ENCODE data around the gene ZBTB7C. TPM values are rescaled to one million over a fixed set of nuclear protein-coding genes. Genes with fewer than 3 reads are reported as not detected.

The ZBTB7C gene
- total and polyA plus RNA-seq, 10 of the 15 experiments (the other 5 are each of a cell fraction or from before 2014, with no cell fraction given) = under 0.01 to 0.08 (median 0.01) TPM; not detected in 7

DNA sequence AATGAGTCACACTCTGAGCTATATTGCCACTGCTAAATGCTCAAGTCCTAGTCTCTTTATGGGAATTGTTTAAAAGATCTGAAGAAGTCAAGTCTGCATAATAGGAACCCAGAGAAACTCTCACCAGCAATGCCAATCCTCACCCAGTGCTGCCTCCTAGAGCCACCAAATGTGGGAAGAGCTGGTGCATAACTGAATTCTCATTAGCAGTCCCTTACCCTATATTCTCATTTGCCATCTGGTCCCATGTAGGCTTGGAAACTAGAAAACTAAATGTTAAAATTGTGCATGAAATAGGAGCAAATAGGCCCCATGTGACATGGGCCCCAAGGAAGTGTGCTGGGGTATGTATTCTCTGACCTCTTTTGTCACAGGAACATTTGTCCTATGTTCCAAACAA, 254.4 kb downstream of the ZBTB7C start:
- in situ Hi-C loops (cut with MboI) = no loop called here
- Histone ChIP-seq H2AFZ (ENCODE audit: control insufficient read depth, low read depth, low read length) (no peak overlapping the region), H3K36me3 (ENCODE audit: control insufficient read depth in 2 of 2, insufficient read depth in 2 of 2, low read length in 1 of 2) (no peaks in the 10 kb centered on the region), H3K4me1 (ENCODE audit: control insufficient read depth, insufficient read depth, low read length) (no peaks in the 10 kb centered on the region), H3K27me3 (replicated peaks in 1 of 2; ENCODE audit: control insufficient read depth in 2 of 2, insufficient read depth in 2 of 2, low read length in 1 of 2) (peaks cover 3 to 5% of the 10 kb centered on the region in 2 experiments), H3K9ac (ENCODE audit: control insufficient read depth, insufficient read depth, low read length) (no peak overlapping the region), H3K4me3 (no peak overlapping the region), H3K4me2 (ENCODE audit: control insufficient read depth, insufficient read depth) (no peak overlapping the region), H3K79me2 (ENCODE audit: control insufficient read depth, insufficient read depth, low read length) (no peaks in the 10 kb centered on the region), H3K9me3 (replicated peaks; ENCODE audit: control insufficient read depth, insufficient read depth, low read length) (no peaks in the 10 kb centered on the region), H3K27ac (ENCODE audit: control insufficient read depth, insufficient read depth) (no peak overlapping the region), H4K20me1 (ENCODE audit: control insufficient read depth, insufficient read depth) (no peaks in the 10 kb centered on the region)
- FAIRE-seq = no peak
- ChIA-PET SMC1A (ENCODE audit: uncharacterized antibody, unreplicated experiment) (no interaction called here), POLR2A (no interaction called here), CTCF (no interaction called here), RAD21 (ENCODE audit: unreplicated experiment) (no interaction called here)
- BruUV-seq (replicated peaks) = no TSS peak
- ATAC-seq = no peak
- intact Hi-C loops (cut with micrococcal nuclease; ENCODE audit: unreplicated experiment) = no loop called here
- no peak for DNase-seq (ENCODE audit: low read depth, low spot score)
- TF ChIP-seq CHD2 (IDR thresholded peaks at IDR 0.05; ENCODE audit: borderline replicate concordance, low read depth, low read length) (no peak), GATAD2B (conservative IDR thresholded peaks at IDR 0.05; ENCODE audit: low read depth) (no peak), SP1 (IDR thresholded peaks at IDR 0.05; ENCODE audit: low read depth, low read length) (no peak), YBX1 (IDR thresholded peaks at IDR 0.05) (no peak), STAT1 (conservative IDR thresholded peaks at IDR 0.05) (no peak), SREBF2 (IDR thresholded peaks at IDR 0.05; ENCODE audit: low read length) (no peak), SMAD1 (IDR thresholded peaks at IDR 0.05; ENCODE audit: low read depth, partially characterized antibody) (no peak), TARDBP (IDR thresholded peaks at IDR 0.05; ENCODE audit: borderline replicate concordance) (no peak), SMAD5 (IDR thresholded peaks at IDR 0.05; ENCODE audit: low read depth) (no peak), NBN (IDR thresholded peaks at IDR 0.05) (no peak), EZH2 (IDR thresholded peaks at IDR 0.05; ENCODE audit: borderline replicate concordance, control insufficient read depth, low read depth, low read length) (no peak)
- TF ChIP-seq, protein P1, sequence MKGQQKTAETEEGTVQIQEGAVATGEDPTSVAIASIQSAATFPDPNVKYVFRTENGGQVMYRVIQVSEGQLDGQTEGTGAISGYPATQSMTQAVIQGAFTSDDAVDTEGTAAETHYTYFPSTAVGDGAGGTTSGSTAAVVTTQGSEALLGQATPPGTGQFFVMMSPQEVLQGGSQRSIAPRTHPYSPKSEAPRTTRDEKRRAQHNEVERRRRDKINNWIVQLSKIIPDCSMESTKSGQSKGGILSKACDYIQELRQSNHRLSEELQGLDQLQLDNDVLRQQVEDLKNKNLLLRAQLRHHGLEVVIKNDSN (IDR thresholded peaks at IDR 0.05; ENCODE audit: borderline replicate concordance, extremely low read length, insufficient read depth, low read depth, low read length) = no peak
- TF ChIP-seq, protein P2, sequence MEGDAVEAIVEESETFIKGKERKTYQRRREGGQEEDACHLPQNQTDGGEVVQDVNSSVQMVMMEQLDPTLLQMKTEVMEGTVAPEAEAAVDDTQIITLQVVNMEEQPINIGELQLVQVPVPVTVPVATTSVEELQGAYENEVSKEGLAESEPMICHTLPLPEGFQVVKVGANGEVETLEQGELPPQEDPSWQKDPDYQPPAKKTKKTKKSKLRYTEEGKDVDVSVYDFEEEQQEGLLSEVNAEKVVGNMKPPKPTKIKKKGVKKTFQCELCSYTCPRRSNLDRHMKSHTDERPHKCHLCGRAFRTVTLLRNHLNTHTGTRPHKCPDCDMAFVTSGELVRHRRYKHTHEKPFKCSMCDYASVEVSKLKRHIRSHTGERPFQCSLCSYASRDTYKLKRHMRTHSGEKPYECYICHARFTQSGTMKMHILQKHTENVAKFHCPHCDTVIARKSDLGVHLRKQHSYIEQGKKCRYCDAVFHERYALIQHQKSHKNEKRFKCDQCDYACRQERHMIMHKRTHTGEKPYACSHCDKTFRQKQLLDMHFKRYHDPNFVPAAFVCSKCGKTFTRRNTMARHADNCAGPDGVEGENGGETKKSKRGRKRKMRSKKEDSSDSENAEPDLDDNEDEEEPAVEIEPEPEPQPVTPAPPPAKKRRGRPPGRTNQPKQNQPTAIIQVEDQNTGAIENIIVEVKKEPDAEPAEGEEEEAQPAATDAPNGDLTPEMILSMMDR (IDR thresholded peaks at IDR 0.05 in 2 of 3, conservative IDR thresholded peaks at IDR 0.05 in 1 of 3; ENCODE audit: control insufficient read depth in 2 of 3, extremely low read depth in 1 of 3, insufficient read depth in 1 of 3, low read depth in 3 of 3, low read length in 3 of 3) = no peak
- TF ChIP-seq, protein P3, sequence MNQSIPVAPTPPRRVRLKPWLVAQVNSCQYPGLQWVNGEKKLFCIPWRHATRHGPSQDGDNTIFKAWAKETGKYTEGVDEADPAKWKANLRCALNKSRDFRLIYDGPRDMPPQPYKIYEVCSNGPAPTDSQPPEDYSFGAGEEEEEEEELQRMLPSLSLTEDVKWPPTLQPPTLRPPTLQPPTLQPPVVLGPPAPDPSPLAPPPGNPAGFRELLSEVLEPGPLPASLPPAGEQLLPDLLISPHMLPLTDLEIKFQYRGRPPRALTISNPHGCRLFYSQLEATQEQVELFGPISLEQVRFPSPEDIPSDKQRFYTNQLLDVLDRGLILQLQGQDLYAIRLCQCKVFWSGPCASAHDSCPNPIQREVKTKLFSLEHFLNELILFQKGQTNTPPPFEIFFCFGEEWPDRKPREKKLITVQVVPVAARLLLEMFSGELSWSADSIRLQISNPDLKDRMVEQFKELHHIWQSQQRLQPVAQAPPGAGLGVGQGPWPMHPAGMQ (IDR thresholded peaks at IDR 0.05; ENCODE audit: borderline replicate concordance) = no peak
- TF ChIP-seq, protein P4, sequence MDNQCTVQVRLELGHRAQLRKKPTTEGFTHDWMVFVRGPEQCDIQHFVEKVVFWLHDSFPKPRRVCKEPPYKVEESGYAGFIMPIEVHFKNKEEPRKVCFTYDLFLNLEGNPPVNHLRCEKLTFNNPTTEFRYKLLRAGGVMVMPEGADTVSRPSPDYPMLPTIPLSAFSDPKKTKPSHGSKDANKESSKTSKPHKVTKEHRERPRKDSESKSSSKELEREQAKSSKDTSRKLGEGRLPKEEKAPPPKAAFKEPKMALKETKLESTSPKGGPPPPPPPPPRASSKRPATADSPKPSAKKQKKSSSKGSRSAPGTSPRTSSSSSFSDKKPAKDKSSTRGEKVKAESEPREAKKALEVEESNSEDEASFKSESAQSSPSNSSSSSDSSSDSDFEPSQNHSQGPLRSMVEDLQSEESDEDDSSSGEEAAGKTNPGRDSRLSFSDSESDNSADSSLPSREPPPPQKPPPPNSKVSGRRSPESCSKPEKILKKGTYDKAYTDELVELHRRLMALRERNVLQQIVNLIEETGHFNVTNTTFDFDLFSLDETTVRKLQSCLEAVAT (IDR thresholded peaks at IDR 0.05) = no peak
- TF ChIP-seq, protein P5, sequence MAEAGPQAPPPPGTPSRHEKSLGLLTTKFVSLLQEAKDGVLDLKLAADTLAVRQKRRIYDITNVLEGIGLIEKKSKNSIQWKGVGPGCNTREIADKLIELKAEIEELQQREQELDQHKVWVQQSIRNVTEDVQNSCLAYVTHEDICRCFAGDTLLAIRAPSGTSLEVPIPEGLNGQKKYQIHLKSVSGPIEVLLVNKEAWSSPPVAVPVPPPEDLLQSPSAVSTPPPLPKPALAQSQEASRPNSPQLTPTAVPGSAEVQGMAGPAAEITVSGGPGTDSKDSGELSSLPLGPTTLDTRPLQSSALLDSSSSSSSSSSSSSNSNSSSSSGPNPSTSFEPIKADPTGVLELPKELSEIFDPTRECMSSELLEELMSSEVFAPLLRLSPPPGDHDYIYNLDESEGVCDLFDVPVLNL (IDR thresholded peaks at IDR 0.05; ENCODE audit: low read depth, low read length) = no peak
- TF ChIP-seq, protein P6, sequence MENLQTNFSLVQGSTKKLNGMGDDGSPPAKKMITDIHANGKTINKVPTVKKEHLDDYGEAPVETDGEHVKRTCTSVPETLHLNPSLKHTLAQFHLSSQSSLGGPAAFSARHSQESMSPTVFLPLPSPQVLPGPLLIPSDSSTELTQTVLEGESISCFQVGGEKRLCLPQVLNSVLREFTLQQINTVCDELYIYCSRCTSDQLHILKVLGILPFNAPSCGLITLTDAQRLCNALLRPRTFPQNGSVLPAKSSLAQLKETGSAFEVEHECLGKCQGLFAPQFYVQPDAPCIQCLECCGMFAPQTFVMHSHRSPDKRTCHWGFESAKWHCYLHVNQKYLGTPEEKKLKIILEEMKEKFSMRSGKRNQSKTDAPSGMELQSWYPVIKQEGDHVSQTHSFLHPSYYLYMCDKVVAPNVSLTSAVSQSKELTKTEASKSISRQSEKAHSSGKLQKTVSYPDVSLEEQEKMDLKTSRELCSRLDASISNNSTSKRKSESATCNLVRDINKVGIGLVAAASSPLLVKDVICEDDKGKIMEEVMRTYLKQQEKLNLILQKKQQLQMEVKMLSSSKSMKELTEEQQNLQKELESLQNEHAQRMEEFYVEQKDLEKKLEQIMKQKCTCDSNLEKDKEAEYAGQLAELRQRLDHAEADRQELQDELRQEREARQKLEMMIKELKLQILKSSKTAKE (IDR thresholded peaks at IDR 0.05; ENCODE audit: low read depth, poor library complexity, severe bottlenecking) = no peak

Data from GM12878 (cell line).